HL-60/S4 treated with retinoic acid at 250 ng/mL for 4 days and 3 days (cell line): ENCODE measurements around the gene TUBG1.
"Not testable (repeated sequence)": the region's sequence is repeated elsewhere in the genome, so short reads cannot be mapped to it uniquely, and the experiment has no call there.

ENCODE experiments used
- in situ Hi-C: fragments of 300-500 bp; cut with MboI; formaldehyde crosslinking; loops from 2 replicates; pipeline ENCODE4 v1.7.0; 2022; ENCODE audit warnings: low sequenced_read_pairs

Gene TUBG1

DNA sequence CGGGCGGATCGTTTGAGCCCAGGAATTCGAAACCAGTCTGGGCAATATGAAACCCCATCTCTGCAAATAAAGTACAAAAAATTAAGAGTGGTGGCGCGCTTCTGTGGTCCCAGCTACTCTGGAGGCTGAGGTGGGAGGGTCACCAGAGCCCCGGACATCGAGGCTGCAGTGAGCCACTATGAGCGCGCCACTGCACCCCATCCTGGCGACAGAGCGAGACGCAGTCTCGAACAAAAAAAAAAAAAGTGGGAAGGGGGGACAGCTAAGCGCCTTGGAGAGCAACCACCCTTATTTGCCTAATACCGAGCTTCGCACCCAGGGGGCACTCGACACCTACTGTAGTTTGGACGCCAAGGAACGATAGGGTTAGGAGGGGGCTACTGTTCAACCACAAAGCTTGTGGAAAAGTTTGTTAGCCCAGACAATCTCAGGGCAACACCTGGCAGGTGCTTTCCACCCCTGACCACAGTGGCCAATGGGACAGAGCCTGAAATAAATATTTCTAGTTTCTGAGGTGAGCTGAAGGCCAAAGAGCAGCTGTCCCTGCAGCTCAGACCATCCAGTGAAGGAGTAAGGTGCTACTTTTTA is 31.1 kb upstream of the TUBG1 start:
- in situ Hi-C loops, result no loop called here

DNA sequence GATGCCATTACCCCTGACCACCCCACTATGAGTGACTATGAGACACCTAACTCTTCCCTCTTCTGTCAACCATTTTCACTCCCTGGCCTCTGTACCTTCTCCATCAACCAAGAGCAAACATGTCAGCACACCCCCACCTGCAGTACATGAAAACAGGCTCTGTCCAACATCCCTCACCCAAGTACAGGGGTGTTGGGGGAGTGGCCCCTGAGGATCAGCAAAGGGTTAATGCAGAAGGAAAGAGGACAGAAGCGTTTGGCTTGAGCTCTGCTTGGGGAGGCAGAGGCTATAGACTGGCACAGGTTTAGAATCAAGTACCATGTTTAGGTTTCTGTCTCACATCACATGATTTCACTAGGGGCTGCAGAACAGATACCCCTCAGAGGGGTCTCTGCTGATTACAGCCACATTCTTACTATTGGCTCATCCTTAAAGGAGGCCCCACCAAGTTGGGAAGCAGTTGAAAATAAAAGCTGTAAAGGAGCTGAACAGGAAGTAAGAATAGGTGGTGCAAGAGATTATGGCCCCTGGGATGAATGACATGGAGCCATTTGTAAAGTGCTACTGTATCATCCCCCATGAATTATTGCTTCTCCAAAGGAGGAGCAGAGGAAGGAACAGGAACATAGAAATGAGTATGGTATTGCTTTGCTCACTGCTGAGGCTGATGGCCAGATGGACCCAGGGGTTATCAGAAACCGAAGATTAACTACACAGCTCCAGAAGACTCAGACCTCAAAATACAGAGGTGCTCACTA is 29.5 kb upstream of the TUBG1 start:
- in situ Hi-C loops, result no loop called here

DNA sequence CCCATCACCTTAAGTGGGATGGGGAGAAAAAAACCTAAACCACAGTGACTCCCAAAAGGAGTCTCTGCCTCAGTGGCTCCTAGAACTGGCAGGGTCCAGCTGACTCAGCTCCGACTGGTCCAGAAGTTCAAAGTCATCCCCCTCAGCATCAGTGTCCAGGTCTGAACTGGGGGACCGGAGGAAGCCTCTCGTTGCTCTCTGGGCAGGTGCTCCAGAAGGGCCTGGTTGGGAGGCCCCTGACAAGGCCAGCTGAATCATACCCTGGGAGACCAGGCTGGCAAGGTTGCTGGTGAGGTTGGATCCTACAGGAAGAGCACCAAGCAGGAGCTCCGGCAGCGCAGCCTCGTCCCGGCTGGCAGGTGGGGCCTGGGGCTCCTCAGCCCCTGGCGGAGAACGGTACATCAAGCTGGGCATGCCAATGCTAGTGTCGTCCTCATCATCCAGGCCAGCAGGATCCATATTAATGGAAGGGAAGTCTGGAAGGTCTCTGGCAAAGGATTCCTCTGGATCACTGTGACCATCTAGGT is 27.7 kb upstream of the TUBG1 start:
- in situ Hi-C loops, result no loop called here

DNA sequence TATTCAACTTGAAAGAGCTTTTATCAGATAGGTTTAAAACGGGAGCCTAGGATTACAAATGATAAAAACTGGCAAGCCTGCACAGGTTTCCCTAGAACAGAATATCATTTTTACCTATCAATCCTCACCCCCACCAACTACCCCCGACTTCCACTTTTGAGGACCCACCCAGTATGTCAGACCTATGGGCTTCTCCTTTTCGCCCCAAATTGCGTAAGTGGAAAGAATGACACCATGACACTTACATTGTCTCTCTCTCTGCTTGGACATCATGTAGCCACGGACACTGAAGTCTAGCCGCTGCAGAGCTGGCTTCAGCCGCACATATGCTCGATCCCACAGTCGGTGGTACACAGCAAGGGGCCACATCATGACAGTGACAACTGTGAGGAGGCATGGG is 24.6 kb upstream of the TUBG1 start:
- in situ Hi-C loops, result no loop called here

DNA sequence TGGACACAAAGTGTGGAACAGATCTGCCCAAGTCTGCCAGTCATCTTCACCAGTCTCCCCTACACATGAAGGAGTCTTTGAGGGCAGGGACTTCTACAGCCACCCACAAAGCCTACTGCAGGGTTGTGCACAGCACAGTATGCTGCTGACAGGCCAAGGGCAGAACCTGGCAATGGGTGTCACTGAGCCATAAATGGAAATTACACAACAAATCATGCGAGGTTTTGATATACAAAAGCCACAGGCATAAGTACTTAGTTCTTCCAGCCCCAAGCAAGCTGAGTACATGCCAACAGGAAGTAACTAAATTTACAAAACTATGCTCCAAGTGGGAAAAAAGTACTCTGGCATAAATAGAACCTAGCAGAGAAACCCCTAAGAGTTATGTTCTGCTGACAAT is 24.1 kb upstream of the TUBG1 start:
- in situ Hi-C loops, result no loop called here

DNA sequence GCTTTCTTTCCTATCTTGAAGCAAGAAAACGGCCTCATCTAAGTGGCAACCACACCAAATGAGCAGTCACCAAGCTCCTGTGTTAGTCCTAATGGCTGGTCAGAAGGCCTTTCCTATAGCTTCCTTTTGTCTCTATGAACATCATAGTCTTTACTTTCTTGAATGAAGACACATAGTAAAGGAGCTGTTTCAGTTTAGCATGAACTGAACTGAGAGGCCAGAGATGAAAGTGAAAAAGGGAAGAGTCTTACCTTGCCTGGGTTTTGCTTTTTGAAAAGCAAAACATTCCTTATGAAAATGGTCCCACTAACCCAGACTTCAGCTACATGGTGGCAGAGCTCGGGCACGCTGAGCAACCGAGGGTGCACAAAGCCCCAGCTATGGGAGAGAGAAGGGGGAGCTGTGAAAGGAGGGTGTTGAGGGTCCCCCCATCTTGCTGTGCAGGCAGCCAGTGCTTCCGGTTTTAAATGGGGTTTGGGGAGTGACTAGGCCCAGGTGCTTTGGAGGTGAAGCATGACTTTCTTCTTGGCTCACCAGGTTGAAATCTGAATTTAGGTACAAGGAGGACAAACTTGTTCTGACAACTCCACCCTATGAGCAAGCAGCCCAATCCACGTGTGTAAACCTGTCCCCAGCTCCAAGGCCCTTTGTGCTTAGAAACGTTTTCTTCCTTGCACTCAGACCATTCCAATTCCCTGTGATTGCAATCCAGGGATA is 22.8 kb upstream of the TUBG1 start:
- in situ Hi-C loops, result no loop called here

DNA sequence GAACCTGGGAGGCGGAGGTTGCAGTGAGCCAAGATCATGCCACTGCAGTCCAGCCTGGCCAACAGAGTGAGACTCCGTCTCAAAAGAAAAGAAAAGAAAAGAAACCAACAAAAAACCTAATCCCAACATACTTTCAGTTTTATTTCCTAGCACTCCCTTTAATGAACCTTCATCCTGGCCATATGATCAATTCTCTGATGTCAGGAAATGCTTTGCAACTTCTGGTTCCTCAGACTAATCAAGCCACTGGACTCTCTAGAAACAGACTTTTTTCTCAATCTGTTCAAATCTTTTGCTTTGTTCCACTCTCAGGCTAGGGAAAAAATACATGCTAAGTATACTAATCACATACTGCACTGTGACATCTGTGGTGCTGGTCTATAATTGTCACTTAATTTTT is 18.6 kb upstream of the TUBG1 start:
- in situ Hi-C loops, result no loop called here

DNA sequence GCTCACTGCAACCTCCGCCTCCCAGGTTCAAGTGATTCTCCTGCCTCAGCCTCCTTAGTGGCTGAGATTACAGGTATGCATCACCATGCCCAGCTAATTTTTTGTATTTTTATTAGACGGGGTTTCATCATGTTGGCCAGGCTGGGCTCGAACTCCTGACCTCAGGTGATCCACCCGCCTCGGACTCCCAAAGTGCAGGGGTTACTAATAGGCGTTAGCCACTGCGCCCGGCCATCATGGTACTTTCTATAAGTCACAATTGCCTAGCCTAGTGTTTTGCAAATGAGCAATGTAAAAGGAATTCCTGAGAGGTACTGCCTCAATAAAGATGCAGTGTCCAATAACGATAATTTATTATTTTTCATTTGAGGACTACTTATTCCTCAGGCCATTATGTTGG is 18.1 kb upstream of the TUBG1 start:
- in situ Hi-C loops, result no loop called here

DNA sequence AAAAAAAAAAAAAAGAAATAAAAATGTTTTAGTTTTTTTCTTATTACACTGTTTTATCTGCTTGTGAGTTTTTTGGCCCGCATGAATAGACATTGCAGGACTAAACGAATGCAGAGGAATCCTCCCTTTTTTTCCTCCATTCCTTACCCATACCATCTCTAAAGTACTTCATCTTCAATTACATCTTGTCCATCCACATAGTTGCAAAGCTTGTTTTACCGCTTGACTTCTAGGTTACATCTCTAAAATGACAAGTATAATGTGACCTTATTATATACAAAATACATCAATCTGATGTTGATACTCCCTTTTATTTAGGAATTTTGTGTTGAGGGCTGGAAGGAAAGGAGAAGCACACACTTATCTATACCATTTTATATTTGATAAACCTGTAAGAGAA is 13.1 kb upstream of the TUBG1 start:
- in situ Hi-C loops, result no loop called here

DNA sequence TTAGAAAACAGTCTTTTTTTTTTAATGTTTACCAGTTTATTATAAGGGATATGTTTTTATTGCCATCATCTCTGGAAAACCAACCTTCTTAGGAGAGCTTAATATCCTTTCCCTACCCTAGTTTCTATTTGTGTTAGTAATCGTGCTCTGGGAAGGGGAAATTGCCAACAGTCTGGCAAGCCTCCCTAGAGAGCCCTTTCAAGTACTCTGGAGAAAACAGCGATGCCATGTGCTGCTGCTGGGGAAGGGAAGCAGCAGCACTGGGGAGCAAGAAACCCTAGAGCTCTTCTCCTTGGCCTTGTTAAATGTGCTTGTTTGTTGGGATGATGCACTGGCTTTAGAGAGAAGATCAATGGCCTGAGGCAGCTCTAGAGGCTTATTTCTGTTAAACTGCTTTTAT is 10.6 kb upstream of the TUBG1 start:
- in situ Hi-C loops, result no loop called here

DNA sequence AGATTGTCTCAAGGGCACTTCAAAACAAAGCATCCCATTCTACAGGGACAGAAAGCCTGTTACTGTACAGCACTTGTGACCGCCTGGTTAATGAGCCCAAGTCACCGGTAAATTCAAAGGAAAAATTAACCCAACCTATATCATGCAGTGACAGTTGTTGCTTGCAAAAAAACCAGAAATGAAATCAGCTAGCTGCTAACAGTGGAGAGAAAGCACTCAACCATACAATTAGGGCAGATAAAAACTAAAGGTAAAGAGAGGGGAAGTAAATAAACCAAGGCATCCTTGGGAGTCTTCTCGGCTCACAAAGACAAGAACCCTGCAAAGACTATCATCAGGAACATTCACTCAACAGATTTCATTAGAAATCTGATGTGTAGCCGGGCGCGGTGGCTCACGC is 6.2 kb upstream of the TUBG1 start:
- in situ Hi-C loops, result no loop called here

DNA sequence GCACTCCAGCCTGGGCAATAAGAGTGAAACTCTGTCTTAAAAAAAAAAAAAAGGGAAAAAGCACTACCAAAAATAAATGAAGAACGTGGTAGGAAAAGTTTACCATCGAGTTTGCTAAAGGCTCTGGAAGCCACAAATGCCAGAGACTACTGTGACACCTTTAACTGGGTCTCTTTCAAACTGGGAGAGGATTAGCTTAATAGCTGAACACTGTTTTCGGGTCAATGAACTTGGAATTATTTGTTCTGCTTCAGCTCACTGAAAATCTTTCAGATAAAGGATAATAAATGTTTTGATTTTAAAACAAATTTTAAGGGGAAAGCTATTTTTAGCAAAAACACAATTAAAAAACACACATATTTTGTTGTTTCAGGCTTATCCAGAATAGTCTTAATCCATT is 1.7 kb upstream of the TUBG1 start:
- in situ Hi-C loops, result no loop called here

DNA sequence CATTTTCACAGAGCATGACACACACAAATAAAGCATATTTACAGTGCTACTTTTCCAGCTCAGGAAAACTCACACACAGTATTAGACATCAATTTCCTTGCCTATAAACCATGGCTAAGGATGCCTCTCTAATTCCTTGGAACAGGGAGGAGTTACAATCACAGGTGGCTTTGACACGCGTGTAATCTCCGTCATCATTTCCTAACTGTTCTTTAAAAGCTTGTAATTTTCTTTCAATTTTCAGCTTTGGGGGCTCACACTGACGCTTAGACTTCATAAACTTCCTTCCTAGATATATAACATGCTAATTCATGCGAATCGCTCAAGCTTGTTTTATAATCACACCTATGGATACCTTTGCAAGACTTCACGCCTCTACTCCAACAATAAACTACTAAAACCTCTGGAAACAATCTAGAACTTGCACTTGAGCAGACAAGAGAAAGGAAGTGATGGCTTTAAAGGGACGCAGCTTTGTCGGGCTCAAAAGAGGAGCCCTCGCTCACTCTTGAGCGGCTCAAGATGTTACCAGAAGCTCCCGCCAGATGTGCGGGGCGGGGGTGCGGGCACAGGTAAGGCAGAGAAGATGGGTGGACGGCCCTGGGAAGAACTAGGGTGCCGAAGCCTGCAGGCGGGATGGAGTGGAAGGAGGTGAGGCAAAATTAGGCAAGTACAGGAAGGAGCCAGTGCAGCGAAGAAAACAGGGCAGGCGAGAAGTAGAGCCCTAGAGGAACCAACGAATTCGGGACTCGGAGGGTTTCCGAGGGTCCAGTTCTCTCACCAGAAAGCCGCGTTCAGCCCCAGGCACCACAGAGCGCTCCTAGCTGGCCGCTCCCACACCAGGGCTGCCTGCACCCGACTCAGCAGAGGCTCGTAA is 940 bp upstream of the TUBG1 start:
- in situ Hi-C loops, result no loop called here

DNA sequence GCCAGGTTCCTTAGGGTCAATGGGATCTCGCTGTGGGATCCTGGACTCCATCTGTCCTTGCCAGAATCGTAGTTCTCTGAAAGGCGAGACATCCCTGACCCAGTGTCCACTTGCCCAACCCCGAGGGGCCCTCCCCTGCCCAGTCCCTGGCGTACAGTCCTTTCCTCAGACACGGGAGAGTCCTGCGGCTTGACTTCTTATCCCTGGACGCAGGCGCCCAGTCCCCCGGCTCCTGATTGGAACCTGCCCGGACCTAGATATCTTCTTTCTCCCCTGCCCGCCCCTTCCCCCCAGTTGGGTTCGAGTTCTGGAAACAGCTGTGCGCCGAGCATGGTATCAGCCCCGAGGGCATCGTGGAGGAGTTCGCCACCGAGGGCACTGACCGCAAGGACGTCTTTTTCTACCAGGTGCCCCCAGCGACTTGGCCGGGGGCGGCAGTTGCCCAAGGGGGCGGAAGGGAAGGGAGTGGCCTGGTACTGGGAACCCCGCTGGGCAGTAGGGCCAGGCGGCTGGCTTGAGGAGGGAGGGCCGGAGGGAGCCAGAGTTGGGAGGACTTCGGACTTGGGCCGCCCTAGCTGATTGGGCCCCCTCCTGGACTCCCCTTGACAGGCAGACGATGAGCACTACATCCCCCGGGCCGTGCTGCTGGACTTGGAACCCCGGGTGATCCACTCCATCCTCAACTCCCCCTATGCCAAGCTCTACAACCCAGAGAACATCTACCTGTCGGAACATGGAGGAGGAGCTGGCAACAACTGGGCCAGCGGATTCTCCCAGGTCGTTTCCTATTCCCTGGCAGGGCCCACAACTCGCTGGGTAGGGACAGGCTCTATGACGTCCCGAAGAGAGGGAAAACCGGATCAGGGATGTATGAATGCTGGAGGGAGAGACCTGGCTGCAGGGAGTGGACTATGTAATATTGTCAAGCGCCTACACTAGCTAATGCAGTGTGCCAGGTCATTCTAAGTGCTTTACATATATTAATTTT is 625 bp downstream of the TUBG1 start:
- in situ Hi-C loops, result not testable (repeated sequence)

DNA sequence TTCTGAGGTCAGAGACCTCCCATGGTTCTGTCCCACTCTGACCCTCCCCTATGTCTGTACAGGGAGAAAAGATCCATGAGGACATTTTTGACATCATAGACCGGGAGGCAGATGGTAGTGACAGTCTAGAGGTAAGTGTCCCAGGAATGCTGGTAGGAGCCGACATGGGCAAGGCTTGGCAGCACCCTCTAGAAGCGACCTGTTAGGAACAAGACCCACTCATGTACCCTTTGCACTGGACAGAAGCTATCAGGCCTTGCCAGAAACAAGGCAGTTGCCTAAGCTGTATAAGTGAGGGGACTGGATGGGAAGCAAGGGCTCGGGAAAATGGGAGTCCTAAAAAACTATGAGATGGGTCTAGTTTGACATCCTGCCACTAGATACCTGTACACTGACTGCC is 2.5 kb downstream of the TUBG1 start:
- in situ Hi-C loops, result no loop called here

DNA sequence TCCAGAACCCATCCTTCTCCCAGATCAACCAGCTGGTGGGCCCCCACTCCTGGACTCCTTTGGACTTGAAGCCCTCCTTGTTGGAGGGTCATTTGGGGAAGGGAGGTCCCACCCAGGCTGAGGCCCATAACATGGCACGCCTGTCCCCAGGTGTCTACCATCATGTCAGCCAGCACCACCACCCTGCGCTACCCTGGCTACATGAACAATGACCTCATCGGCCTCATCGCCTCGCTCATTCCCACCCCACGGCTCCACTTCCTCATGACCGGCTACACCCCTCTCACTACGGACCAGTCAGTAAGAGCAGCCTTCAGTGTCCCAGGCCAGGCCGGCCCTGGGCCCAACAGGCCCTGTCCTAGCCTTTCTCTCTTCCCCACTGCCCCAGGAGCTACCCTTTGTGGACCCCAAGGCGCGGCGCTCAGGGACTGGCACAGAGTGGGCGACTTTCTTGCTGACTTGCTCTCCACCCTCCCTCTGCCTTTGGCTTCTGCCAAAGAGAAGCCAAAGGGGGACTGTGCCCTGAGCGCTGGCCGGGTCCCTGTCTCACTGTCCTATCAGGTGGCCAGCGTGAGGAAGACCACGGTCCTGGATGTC is 4.3 kb downstream of the TUBG1 start:
- in situ Hi-C loops, result no loop called here

DNA sequence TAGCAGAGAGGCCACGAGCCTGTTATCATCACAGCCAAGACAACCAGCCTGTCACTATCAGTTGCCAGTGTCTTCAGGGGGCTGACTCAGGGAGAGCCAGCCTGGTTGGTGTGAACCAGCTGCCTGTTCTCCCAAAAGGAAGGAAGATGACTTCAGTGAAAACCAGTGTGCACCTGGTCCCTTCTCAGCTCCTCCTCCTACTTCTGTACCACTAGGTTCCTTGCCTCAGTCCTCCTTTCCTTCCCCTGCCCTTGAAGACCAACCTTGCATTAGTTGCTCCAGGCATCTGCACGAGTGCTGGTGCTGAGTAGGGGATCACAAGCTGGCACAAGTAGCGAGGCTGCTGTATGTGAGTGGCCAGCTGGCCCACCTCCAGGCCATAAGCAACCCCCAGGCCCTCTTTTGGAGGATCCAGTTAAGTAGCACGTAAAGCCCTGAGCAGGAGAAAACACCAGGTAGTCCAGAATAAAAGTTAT is 8.5 kb downstream of the TUBG1 start:
- in situ Hi-C loops, result no loop called here

DNA sequence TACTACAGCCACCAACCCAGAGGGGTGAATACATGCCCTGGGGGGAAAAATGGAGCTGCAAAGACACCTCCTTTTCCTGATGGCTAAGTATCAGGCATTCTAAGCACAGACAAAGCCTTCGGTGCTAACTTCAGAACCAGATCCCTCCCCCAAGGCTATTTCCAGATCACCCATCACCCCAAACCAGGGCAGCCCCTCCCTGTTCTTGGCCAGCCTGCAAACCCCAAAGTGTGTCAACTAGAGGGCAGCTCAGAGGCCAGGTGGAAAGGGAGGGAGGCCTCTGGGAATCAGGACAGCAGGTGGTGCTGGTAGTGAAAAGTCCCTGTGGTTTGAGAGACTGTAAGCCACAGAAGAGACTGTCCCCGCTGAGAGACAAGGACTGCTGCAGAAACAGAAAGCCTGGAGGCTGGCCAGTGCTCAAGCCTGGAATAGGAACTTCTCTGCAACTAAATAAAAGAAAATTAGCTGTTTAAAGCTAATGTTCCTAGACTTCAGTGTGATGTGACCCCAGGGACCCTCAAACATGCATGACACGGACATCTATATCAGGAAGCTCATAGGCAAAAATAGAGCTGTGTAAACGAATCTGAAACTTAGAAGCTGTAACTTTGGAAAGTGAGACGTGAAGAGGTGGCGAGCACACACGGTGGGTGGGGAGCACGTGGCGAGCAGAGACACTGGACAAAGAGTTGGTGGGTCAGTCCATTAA is 9.1 kb downstream of the TUBG1 start:
- in situ Hi-C loops, result no loop called here

DNA sequence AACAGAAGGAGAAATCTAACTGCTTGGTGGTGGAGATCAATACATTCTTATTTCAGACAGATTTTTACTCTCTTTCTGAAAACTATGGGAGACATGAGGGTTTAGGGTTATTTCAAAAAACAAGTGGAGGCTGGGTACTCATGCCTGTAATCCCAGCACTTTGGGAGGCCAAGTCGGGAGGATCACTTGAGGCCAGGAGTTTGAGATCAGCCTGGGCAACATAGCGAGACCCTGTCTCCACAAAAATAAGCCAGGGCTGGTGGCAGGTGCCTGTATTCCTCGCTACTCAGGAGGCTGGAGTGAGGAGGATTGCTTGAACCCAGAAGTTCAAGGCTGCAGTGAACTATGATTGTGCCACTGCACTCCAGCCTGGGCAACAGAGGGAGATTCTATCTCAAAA is 12.5 kb downstream of the TUBG1 start:
- in situ Hi-C loops, result not testable (repeated sequence)
